NCI-H1694 (cell line): ENCODE data around the gene PKP3.

ENCODE experiments used
- DNase-seq: peaks from one replicate; lab custom pipeline; 2025; lab: John Stamatoyannopoulos, UW

Gene PKP3

GRCh38 chr11:363948-364761 is 29.9 kb upstream of the PKP3 start:
- DNase-seq = peak; percentile 57

DNA sequence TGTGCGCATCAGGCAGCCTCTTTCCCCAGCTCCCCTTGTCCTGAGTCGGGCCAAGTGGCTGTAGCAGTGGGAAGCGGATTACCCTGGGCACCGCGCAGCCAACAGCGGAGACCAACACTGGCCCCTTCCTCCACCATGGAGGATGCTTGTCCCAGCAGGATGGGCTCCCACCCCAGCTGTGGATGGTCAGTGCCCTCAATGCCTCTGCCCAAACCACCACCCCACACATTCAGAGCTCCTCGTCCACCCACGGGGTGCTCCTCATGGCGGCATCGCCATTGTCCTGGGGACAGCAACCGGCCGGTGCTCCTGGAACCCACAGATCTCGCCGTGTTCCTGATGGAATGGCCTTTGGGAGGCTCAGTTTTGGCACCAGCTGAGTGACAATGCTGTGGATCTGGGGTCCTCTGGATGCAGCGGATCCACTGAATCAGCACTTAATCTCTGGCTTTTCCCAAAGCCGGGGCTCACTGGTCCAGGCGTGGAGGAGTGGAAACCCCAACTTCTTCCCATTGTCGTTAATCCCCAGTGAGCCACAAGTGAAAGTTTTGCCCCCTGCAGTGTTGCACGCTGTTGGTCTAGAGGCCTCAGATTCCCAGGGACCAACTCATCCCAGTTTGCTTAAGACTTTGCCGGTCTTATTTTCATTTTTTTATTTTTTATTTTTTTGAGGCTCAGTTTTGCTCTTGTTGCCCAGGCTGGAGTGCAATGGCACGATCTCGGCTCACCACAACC is 28.9 kb upstream of the PKP3 start:
- no peak for DNase-seq

DNA sequence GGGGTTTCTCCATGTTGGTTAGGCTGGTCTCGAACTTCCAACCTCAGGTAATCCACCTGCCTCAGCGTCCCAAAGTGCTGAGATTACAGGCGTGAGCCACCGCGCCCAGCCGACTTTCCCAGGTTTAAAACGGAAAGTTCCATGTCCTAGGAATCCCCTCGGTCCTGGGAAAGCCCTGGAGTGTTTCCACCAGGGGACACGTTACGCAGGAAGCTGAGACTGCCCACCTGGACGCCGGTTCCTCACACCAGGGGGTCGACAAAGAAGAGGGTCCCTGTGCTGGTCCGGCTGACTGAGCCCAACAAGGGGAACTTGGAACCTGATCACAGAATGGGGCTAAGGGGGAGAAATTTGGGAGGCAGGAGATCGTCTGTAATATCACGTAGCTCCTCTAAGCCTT is 28.2 kb upstream of the PKP3 start:
- no peak for DNase-seq

- DNase-seq = no peak
Observed at GRCh38 chr11:367956-368413, 26.0 kb upstream of the PKP3 start.

DNA sequence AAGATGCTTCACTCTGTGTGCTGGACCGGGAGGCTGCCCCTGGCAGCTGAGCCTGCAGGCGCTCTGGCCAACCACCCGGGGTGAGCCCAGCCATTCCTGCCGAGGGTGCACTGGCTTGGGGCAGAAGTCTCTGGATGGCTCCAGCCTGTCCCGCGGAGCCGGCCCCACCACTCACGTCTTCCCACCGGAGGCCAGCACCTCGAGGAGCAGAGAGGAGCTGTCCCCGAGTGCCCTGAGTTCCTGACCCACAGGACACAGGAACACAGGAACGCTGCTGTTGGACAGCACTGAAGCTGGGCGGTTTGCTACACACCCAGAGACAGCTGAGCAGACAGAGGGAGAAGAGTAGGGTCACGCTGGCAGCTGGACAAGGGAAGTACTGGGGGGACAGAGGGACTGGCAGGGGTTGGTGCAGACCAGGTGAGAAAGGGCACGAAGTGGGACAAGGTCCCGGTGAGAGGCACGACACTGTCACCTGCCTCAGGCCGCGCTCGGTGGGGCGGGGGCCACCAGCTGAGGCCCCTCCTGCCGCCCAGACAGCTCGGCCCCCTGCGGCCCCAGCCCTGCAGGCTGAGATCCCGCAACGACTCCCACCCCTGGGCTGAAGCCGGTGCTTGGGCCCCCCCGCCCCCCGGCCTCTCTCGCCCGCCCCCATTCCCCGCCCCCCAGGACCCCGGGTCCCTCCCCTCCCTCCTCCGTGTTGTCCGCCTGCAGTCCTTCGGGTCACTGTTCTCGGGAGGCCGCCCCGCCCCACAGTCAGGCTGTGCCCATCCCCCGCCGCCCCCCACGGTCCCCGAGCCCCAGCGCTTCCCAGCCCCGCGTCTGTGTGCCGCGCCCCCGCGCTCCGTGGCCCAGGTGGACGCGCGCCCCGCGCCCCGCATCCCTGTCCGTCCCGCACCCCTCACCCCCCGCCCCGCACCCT is 25.3 kb upstream of the PKP3 start:
- no peak for DNase-seq

- DNase-seq = no peak
Observed at GRCh38 chr11:369336-370018, 24.5 kb upstream of the PKP3 start, which contains the start of gene B4GALNT4. Gene B4GALNT4 (plus strand): TSS chr11:369499. CDS start chr11:369804, 305 bp downstream.

DNA sequence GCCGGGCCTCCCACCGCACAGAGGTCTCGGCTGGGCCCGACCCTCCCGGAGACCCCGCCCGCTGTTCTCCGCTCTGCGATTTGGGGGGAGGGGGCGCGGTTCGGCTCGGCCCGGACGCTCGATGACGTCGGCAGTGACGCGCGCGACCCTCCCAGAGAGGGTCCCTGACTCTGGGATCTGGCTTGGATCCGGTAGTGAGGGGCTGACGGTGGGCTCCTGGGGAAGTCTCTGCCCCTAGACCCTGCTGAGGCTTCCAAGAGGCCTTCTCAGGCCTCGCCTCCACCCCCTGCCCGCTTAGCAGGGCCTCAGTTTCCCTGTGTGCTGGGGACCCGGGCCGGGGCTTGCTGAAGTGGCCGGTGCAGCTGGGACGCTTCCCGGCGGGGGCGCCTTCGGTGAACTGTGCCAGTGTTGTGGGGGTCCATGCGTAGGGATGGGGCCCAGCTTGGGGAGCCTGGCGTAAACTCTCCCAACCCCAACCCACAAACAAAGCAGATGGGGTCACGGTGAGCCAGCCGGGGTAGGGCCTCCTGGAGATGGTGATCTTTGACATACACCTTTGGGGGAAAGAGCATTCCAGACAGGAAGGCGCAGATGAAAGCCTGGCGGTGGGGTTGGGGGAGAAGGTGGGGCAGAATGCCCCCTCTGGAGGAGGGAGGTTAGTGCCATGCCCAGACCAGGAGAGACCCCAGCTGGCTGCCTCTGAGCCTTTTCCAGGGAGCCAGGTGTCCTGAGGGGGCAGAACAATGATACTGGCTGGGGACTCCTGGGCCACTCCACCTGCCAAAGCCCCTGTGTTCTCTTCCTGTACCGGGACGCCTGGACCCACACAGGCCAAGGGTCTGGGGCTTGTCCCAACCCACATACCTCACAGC is 23.7 kb upstream of the PKP3 start:
- DNase-seq = no peak

- no peak for DNase-seq
Observed at GRCh38 chr11:371051-371450, 23.0 kb upstream of the PKP3 start.

- DNase-seq = peak; percentile 26
Observed at GRCh38 chr11:371716-372590, 22.1 kb upstream of the PKP3 start.

- DNase-seq = no peak
Observed at GRCh38 chr11:372809-373715, 20.9 kb upstream of the PKP3 start.

DNA sequence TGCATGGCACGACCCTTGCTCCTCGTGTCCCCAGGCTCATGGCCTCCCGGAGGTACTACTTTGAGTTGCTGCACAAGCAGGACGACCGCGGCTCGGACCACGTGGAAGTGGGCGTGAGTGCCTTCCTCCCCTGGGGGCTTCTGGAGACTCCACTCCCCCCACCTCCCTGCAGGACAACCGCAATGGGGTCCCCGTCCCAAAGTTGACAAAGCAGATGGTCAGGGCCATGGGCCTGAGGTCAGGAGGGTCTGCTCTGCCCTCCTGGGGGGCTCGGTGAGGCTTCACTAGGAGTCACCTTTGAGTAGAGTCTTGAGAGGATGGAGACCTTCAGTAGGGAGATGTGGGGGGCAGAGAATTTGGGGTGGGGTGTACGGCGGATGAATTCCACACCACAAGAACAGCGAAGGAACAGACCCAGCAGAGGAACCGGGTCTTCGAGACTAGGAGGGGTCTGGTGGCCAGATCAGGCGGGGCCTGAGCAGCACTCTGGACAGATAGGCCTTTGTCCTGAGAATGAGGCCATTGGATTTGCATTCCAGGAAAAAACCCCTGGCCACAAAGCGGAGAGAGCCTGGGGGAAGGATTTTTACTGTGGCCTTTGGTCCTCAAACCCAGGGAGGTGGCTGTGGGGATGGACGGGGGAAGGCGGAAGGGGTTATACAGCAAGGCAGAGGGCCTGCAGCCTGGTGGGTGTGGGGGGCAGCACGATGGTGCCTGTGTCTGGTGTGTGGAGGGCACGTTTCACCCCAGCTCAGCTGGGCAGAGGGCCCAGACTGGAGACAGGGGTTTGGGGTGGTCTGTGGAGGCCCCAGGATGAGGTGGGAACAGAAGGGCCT is 20.1 kb upstream of the PKP3 start:
- no peak for DNase-seq

- DNase-seq = no peak
Observed at GRCh38 chr11:375065-376025, 18.7 kb upstream of the PKP3 start.

DNA sequence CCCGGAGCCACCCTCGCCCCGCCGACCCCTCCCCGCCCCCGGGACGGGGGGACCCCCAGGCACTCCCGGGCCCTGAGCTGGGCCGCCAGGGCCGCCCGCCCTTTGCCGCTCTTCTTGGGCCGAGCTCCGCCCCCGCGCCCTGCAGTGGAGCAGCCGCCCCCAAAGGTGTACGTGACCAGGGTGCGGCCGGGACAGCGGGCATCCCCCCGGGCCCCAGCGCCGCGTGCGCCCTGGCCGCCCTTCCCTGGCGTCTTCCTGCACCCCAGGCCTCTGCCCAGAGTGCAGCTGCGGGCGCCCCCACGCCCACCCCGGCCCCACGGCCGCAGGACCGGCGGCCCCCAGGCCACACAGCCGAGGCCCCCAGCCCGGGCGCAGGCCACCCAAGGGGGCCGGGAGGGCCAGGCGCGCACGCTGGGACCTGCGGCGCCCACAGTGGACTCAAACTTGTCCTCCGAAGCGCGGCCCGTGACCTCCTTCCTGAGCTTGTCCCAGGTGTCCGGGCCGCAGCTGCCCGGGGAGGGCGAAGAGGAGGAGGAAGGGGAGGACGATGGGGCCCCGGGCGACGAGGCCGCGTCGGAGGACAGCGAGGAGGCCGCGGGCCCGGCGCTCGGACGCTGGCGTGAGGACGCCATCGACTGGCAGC is 17.4 kb upstream of the PKP3 start:
- DNase-seq = no peak

- DNase-seq = no peak
Observed at GRCh38 chr11:377174-377865, 16.7 kb upstream of the PKP3 start.

DNA sequence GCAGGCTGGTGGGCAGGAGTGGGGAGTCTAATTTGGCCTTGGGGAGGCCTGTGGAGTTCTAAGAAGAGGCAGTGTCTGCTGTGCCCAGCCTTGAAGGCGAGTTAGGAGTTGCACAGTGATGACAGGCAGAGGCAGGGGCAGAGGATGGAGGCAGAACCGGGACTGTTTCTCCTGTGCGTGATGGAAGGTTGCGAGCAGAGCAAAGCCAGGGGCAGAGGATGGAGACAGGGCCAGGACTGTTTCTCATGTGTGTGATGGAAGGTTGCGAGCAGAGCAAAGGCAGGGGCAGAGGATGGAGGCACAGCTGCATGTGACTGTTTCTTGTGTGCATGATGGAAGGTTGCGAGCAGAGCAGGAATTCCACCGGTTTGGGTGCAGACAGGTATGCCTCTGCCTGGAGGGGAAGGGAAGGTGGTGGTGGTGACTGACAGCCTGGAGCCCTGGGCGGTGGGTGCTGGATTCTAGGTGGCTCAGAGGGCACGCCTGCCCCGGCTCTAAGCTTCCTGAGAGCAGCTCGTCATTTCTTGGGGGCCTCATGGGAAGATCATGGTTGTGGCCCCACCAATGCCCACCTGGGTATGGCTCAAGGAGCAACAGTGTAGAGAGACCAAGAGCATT is 16.0 kb upstream of the PKP3 start:
- no peak for DNase-seq
